Measurements from ENCODE around the gene PTGER4.
"Not testable (repeated sequence)": the region's sequence is repeated elsewhere in the genome, so short reads cannot be mapped to it uniquely, and the experiment has no call there.

Gene PTGER4

DNA sequence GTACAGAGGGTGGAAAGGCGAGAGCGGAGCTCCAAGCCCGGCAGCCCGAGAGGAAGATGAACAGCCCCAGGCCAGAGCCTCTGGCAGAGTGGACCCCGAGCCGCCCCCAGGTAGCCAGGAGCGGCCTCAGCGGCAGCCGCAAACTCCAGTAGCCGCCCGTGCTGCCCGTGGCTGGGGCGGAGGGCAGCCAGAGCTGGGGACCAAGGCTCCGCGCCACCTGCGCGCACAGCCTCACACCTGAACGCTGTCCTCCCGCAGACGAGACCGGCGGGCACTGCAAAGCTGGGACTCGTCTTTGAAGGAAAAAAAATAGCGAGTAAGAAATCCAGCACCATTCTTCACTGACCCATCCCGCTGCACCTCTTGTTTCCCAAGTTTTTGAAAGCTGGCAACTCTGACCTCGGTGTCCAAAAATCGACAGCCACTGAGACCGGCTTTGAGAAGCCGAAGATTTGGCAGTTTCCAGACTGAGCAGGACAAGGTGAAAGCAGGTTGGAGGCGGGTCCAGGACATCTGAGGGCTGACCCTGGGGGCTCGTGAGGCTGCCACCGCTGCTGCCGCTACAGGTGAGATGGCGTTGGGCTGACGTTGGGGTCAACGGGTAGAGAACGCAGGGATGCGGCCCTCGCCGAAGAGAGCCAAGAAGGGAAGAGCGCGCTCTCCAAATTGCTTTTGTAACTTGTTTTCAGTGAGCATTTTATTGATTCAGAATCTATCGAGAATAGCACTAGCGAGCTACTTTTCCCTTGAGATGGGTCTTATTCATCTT lies at the start of gene PTGER4:
Gene PTGER4 (plus strand): TSS at position 3 of the 769 bp plus-strand sequence. CDS start 1,079 bp downstream, outside the sequence.
- peak in 1 of 2 donors; percentile 41 for DNase-seq

DNA sequence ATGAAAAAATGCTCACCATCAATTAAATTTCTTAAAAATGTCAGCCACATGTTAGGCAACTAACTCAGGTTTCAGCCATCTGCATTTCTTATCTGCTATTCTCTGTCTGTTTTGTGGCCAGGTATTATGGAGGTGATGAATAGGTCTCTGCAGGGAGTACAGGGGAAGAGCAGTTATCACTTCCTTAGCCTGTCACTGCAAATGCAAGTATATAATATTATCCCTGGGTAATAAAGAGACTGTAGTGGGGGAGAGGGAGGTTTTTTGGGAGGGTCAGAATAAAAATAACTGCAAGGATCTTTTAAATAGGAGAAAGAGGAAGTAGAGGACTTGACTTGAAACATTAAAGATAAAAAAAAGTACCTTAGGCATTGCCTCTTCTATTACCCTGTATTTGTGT lies 49.6 kb upstream of the PTGER4 start:
- no peak for DNase-seq

DNA sequence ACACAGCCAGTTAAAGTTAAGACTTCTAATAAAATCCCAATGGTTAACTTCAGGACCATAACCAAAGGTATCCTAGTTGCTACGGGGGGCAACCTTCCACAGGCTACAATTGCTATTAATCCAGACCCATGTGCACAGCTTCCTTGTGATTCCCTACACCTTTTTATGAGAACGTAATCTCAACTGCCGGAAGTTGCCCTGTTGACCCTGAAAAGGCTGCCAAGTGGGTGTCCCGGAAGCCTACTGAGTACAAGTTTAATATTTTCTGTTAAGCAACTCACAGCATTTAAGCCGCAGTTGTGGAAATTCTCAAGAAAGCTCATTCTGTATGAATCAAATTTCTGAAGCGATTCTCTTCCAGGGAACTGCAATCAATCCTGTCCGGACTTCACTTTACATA lies 48.5 kb upstream of the PTGER4 start:
- DNase-seq, result no peak

DNA sequence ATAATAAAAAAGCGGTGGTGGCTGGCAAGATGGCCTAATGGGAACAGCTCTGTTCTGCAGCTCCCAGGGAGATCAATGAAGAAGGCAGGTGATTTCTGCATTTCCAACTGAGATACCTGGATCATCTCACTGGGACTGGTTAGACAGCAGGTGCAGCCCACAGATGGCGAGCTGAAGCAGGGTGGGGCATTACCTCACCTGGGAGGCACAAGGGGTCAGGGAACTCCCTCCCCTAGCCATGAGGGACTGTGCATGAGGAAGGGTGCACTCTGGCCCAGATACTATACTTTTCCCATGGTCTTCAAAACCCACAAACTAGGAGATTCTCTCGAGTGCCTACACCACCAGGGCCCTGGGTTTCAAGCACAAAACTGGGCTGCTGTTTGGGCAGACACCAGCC lies 45.6 kb upstream of the PTGER4 start:
- no peak for DNase-seq

GRCh38 chr5:40634593-40634992 lies 45.1 kb upstream of the PTGER4 start:
- DNase-seq, result no peak

GRCh38 chr5:40639531-40639930 lies 40.2 kb upstream of the PTGER4 start:
- not testable (repeated sequence) for DNase-seq

DNA sequence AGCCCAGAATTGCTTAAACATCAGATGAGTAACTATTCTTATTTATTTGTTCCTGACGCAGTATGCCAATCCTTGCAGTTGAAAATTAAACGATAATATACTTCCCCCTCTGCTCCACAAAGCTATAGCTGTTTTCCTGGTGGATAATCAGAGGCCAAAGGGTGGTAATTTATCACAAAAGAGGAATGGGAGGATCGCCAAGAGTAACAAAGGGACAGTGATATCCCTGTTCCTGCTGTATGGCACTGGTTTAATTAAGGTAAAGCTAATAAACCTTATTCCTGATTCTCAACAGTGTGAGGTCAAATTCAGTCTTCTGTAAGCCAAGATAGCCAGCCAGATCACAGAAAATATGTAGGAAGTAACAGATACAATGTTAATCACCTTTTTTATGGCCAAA lies 33.4 kb upstream of the PTGER4 start:
- DNase-seq, result no peak

GRCh38 chr5:40648150-40648549 lies 31.6 kb upstream of the PTGER4 start:
- no peak for DNase-seq

GRCh38 chr5:40649463-40650030 lies 30.2 kb upstream of the PTGER4 start:
- peak in 1 of 2 donors; percentile 37 for DNase-seq

GRCh38 chr5:40651201-40651600 lies 28.5 kb upstream of the PTGER4 start:
- no peak for DNase-seq

DNA sequence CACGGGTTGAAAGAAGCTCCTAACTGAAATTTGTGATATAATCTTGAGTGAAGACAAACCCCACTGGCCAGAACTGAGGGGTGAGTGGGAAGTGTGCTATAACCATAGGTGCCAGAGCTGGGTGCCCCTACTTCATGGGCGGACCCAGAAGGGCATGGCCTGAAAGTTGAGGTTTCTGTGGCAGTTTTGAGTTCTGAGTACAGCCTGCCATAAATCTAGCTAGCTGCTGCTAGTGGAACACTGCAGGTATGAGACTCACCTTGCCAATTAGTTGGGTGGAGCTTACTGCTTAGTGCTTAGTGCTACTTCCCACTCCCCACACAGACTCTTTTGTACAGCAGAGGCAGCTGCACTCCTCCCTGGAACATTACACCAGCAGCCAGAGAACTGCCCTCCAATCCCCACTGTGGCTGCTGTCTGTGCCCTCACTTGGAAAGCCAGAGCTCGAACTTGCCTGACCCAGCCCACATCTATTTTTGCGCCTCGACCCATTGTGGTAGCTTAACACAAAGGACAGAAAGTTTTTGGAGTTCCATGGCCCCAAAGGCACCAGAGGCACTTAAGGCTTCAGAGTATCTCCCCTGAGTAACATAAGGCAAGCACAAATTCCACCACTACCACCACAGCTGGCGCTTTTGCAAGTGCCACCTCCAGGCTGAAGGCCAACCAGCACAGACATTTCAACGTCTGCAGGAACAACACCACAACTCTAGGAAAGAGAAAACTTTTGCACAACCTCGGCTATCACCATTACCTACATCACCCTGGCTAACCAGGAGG lies 27.1 kb upstream of the PTGER4 start:
- DNase-seq, result no peak

- DNase-seq, result no peak
These were observed 26.3 kb upstream of the PTGER4 start for GRCh38 chr5:40653221-40654022.

DNA sequence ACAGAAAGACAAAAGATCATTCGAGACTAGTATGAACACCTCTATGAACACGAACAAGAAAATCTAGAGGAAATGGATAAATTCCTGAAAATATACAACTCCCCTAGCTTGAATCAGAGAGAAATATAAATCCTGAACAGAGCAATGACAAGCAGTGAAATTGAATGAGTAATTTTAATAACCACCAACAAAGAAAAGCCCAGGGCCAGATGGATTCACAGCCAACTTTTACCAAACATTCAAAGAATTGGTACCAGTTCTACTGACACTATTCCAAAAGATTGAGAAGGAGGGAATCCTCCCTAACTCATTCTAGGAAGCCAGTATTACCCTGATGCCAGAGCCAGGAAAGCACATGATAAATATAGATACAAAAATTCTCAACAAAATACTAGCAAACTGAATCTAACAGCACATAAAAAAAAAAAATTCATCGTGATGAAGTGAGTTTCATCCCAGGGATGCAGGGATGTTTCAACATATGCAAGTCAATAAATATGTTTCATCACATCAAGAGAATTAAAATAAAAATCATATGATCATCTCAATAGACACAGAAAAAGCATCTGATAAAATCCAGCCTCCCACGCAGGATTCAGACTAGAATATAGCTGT lies 25.2 kb upstream of the PTGER4 start:
- no peak for DNase-seq

DNA sequence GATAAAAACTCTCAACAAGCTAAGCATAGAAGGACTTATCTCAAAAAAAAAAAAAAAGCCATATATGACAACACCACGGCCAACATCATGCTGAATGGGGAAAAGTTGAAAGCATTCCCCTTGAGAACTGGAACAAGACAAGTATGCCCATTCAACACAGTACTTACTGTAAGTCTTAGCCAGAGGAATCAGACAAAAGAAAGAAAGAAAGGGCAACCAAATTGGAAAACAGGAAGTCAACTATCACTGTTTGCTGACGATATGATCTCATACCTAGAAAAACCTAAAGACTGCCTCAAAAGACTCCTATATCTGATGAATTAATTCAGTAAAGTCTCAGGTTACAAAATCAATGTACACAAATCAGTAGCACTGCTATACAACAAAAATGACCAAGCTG lies 24.6 kb upstream of the PTGER4 start:
- peak; percentile 35 for DNase-seq

DNA sequence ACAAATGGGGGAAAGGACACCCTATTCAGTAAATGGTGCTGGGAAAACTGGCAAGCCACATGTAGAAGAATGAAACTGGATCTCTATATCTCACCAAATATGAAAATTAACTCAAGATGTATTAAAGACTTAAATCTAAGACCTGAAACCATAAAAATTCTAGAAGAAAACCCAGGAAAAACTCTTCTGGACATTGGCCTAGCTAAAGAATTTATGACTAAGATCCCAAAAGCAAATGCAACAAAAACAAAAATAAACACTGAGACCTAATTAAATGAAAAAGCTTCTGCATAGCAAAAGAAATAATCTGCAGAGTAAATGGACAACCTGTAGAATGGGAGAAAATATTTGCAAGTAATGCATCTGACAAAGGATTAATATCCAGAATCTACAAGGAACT lies 23.6 kb upstream of the PTGER4 start:
- DNase-seq, result not testable (repeated sequence)

GRCh38 chr5:40656766-40657165 lies 22.9 kb upstream of the PTGER4 start:
- DNase-seq, result no peak

- DNase-seq, result no peak
These were observed 19.0 kb upstream of the PTGER4 start for GRCh38 chr5:40660751-40661150.

DNA sequence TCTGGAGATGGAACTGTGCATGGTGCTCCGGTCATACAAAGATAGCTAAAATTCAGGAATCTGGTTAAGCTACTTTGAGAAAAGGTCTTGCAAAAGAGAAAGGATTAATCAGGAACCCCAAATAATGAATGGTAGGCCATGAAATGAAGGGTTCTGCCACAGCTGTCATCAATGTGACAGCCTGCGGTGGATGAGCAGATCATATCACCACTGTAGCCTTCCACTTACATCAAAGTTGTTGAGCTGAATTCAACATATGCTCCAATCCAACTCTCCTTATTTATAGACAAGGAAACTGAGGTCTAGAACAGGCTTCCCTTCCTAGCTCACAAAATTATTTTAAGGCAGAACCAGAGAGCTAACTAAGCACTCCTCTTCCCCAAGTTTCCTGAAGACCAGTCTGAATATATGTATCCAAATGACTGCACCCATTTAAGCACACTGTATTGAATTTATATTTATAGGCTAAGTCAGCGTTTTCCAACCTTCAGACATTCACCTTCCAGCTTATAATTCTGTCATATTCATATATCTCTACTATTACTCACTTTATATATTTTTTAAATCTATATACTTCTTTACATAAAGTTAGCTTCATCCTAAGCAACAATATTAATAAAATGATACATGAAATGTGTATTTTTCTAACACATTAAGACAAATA lies 13.9 kb upstream of the PTGER4 start:
- no peak for DNase-seq

GRCh38 chr5:40666657-40667056 lies 13.1 kb upstream of the PTGER4 start:
- no peak for DNase-seq

DNA sequence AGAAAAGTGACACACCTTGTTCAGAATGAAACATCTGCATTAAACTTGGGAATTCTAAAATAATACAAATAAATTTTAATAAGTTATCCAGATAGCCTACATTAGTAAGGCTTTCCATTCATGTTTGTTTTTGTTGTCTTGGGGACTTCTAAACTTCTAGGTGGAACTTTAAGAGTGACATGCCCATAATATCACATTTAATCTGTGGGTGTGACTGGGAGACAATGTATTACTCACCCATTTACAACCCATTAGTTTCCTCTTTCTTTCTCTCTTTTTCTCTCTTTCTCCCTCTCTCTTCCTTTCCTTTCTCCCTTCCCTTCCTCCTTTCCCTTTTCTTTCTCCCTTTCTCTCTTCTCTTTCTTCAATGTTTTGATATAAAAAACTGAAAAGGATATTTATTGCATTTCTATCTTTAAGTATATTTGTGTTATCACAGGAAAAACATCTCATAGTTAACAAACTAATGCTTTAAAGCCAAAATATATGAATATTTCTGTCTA lies 12.5 kb upstream of the PTGER4 start:
- DNase-seq, result peak in 1 of 2 donors; percentile 47

GRCh38 chr5:40669606-40670390 lies 9.9 kb upstream of the PTGER4 start:
- peak in 1 of 2 donors; percentile 38 for DNase-seq

Measured in inflammatory macrophage treated with lipopolysaccharide for 1 hour (primary cell).